ENCODE data around the gene DAB2IP. TPM values are rescaled to one million over a fixed set of nuclear protein-coding genes. Genes with fewer than 3 reads are reported as not detected.

Gene DAB2IP
- total and polyA plus RNA-seq, 2 experiments from 2014 or later = 8.9 to 42.8 TPM

GRCh38 chr9:121604654-121605053, 46.8 kb upstream of the DAB2IP start:
- H3K27ac Mint-ChIP-seq = no peak overlapping the region

More at GRCh38 chr9:121604654-121605053, 46.8 kb upstream of the DAB2IP start:
- H3K4me1 ChIP-seq (ENCODE audit: insufficient read depth) = peaks cover 19% of the 10 kb centered on the region
- H3K4me3 Mint-ChIP-seq = no peak overlapping the region
- H2AFZ ChIP-seq = no peak overlapping the region
- peaks cover 19% of the 10 kb centered on the region for H3K27me3 ChIP-seq (ENCODE audit: insufficient read depth)
- ATAC-seq = no peak
- H3K4me1 Mint-ChIP-seq = peaks cover 27% of the 10 kb centered on the region
- no peaks in the 10 kb centered on the region; the same call in 2 of the 3 replicates for H3K36me3 Mint-ChIP-seq (ENCODE audit: low read depth)
- H3K4me2 ChIP-seq = no peak overlapping the region
- H4K20me1 ChIP-seq (replicated peaks; ENCODE audit: insufficient read depth) = peaks cover 22% of the 10 kb centered on the region
- H3K4me3 ChIP-seq = no peak overlapping the region
- peaks cover 39% of the 10 kb centered on the region for H3K79me2 ChIP-seq (replicated peaks; ENCODE audit: insufficient read depth)
- H3K27ac ChIP-seq (ENCODE audit: low read depth) = no peak overlapping the region
- no peaks in the 10 kb centered on the region for H3K9me2 ChIP-seq (ENCODE audit: insufficient read depth)
- no peaks in the 10 kb centered on the region for H3K36me3 ChIP-seq (ENCODE audit: insufficient read depth)
- DNase-seq (ENCODE audit: low spot score) = no peak
- H3K27me3 Mint-ChIP-seq (ENCODE audit: insufficient read depth, low read depth, poor library complexity) = peaks cover 23% of the 10 kb centered on the region
- no peak for TF ChIP-seq EZH2phosphoT487 (IDR thresholded peaks at IDR 0.05; ENCODE audit: unreplicated experiment)
- TF ChIP-seq CREB1 (CRISPR knock-in tag; IDR thresholded peaks at IDR 0.05; ENCODE audit: low read depth) = no peak
- TF ChIP-seq STAT1 (IDR thresholded peaks at IDR 0.05; ENCODE audit: unreplicated experiment) = no peak
- TF ChIP-seq EZH2 (IDR thresholded peaks at IDR 0.05; ENCODE audit: low read depth, unreplicated experiment) = no peak
- TF ChIP-seq ZNF331 (CRISPR knock-in tag; IDR thresholded peaks at IDR 0.05; ENCODE audit: low read depth) = no peak
- TF ChIP-seq ZNF462 (CRISPR knock-in tag; IDR thresholded peaks at IDR 0.05) = no peak
- TF ChIP-seq JUNB (IDR thresholded peaks at IDR 0.05; ENCODE audit: unreplicated experiment) = no peak
- H3F3A ChIP-seq (replicated peaks; ENCODE audit: low read depth) = no peaks in the 10 kb centered on the region
- H3K9me3 Mint-ChIP-seq = no peaks in the 10 kb centered on the region

Data from GM23338 (cell line).